A549 (cell line): Measurements from ENCODE around the gene GPR176.

ENCODE experiments used
- POLR2A ChIP-seq: IDR thresholded peaks from 2 replicates; pipeline ENCODE4 v1.6.1; 2012; ENCODE audit warnings: mild to moderate bottlenecking, low read length
- TF ChIP-seq, protein P1 (sequence below): fragments of >200 bp; sonication (Bioruptor Twin); formaldehyde crosslinking; IDR thresholded peaks from 3 replicates; pipeline ENCODE4 v1.5.1; 2016

DNA sequence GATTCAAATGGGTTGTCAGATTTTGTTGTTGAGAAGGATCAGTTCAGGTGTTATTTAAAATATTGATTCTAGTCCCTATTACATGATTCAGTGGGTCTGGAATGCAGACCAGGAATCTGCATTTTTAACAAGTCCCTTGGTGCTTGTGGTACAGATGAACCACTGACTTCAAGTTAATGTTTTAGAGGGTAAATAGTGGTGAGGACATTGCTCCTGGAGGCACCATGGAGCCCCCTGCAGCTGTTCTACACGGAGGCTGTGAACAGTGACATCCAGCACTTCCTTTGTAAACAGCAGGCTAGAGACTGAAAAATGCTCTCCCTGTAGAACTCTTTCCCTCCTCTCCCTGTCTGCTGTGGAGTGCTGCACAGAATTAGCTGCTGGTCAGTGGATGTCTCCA, 132.6 kb downstream of the GPR176 start:
- TF ChIP-seq POLR2A: no peak
- TF ChIP-seq, protein P1, sequence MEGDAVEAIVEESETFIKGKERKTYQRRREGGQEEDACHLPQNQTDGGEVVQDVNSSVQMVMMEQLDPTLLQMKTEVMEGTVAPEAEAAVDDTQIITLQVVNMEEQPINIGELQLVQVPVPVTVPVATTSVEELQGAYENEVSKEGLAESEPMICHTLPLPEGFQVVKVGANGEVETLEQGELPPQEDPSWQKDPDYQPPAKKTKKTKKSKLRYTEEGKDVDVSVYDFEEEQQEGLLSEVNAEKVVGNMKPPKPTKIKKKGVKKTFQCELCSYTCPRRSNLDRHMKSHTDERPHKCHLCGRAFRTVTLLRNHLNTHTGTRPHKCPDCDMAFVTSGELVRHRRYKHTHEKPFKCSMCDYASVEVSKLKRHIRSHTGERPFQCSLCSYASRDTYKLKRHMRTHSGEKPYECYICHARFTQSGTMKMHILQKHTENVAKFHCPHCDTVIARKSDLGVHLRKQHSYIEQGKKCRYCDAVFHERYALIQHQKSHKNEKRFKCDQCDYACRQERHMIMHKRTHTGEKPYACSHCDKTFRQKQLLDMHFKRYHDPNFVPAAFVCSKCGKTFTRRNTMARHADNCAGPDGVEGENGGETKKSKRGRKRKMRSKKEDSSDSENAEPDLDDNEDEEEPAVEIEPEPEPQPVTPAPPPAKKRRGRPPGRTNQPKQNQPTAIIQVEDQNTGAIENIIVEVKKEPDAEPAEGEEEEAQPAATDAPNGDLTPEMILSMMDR: no peak
